ENCODE data around the gene OR5H14. TPM values are rescaled to one million over a fixed set of nuclear protein-coding genes. Genes with fewer than 3 reads are reported as not detected.

The OR5H14 gene
- total RNA-seq, result under 1 TPM in 1 of 6 experiments, not detected in 5; 0.02 TPM
- long read RNA-seq, result 0 reads

DNA sequence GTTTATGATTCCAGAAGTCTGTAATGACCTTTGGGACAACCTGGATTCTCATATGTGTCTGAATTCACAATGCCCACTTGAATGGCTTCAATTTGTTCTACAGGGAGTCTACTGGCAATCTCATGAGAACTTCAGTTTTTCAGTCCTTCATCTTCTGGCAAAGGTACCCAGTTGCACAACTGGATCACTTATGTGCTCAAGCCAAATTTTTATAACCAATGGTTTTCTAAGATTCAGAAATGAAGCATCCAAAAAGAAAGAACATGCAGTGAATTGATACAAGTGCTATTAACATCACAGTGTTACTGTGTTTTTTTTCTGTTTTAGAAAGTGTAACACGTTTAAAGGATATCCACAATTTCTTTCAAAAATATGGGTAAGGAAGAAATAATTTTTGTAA, at the start of gene OR5H14:
TSS of gene OR5H14 (plus strand) at position 301 of the 400 bp plus-strand sequence. CDS start 1,907 bp downstream, outside the sequence.
- Histone ChIP-seq H3K27ac (no peak within 1 kb of the TSS), H3K36me3 (no peaks in the 10 kb centered on the region), H3K4me3 (no peak within 1 kb of the TSS), H3K27me3 (no peaks in the 10 kb centered on the region), H3K9me3 (no peaks in the 10 kb centered on the region), H3K4me1 (no peaks in the 10 kb centered on the region)
- TF ChIP-seq POLR2A (IDR thresholded peaks at IDR 0.05), result no peak
- TF ChIP-seq, protein P1, sequence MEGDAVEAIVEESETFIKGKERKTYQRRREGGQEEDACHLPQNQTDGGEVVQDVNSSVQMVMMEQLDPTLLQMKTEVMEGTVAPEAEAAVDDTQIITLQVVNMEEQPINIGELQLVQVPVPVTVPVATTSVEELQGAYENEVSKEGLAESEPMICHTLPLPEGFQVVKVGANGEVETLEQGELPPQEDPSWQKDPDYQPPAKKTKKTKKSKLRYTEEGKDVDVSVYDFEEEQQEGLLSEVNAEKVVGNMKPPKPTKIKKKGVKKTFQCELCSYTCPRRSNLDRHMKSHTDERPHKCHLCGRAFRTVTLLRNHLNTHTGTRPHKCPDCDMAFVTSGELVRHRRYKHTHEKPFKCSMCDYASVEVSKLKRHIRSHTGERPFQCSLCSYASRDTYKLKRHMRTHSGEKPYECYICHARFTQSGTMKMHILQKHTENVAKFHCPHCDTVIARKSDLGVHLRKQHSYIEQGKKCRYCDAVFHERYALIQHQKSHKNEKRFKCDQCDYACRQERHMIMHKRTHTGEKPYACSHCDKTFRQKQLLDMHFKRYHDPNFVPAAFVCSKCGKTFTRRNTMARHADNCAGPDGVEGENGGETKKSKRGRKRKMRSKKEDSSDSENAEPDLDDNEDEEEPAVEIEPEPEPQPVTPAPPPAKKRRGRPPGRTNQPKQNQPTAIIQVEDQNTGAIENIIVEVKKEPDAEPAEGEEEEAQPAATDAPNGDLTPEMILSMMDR (IDR thresholded peaks at IDR 0.05), result no peak
- ATAC-seq, result no peak
- 28% methylated on average over 1 of the region's 1 CpG for WGBS (ENCODE audit: insufficient coverage, low coverage, low lambda C conversion rate, missing lambda C conversion rate)
- DNase-seq, result no peak
- intact Hi-C loops (cut with DNase I), result no loop called here

DNA sequence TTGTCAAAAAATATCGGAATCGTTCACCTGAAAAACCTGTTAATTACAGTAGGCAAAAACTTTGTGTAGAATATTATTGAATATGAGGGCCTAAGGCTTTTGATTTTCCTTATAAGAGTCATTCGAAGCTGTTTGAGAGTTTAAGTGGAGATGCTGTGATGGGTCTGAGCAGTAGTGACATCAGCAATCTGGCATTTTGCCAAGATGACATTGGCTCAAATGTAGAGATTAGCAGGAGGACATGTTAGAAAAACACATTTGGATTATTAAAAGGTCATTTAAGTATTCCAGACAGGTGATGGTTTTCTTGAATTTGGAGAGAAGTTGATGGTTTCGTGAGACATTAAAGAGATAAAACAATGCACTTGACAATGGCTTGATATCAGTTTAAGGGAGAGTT, 47.4 kb upstream of the OR5H14 start:
- Histone ChIP-seq H3K4me1 (no peaks in the 10 kb centered on the region), H3K4me3 (no peak overlapping the region), H3K27ac (no peak overlapping the region), H3K9me3 (peaks cover 0 to 3% (median 0%) of the 10 kb centered on the region in 4 donors), H3K36me3 (no peaks in the 10 kb centered on the region), H3K27me3 (no peaks in the 10 kb centered on the region)
- WGBS (ENCODE audit: insufficient coverage, low coverage, low lambda C conversion rate, missing lambda C conversion rate), result 50% methylated on average over 4 of the region's 4 CpGs
- intact Hi-C loops (cut with DNase I), result no loop called here
- ATAC-seq (no peak), DNase-seq (no peak)
- TF ChIP-seq POLR2A (IDR thresholded peaks at IDR 0.05), result no peak
- TF ChIP-seq, protein P1 (IDR thresholded peaks at IDR 0.05), result no peak

DNA sequence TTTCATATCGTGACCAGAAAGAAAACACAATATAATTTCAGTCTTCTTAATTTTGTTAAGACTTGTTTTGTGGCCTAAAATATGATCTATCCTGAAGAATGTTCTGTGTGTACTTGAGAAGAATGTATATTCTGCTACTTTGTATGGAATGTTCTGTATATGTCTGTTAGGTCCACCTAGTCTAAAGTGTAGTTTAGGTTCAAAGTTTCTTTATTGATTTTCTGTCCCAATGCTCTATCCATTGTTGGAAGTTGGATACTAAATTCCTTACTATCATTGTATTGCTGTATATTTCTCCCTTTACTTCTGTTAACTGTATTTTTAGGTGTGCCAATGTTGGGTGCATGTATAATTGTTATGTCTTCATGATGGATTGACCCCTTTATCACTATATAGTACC, 39.1 kb upstream of the OR5H14 start:
- Histone ChIP-seq H3K4me1 (no peaks in the 10 kb centered on the region), H3K36me3 (no peaks in the 10 kb centered on the region), H3K9me3 (peaks cover 0 to 3% (median 0%) of the 10 kb centered on the region in 4 donors), H3K4me3 (no peak overlapping the region), H3K27ac (no peak overlapping the region), H3K27me3 (no peaks in the 10 kb centered on the region)
- intact Hi-C loops (cut with DNase I), result no loop called here
- no peak for ATAC-seq
- 15% methylated on average over 1 of the region's 1 CpG for WGBS (ENCODE audit: insufficient coverage, low coverage, low lambda C conversion rate, missing lambda C conversion rate)
- DNase-seq, result no peak
- TF ChIP-seq POLR2A (IDR thresholded peaks at IDR 0.05), result no peak
- TF ChIP-seq, protein P1 (IDR thresholded peaks at IDR 0.05), result no peak

DNA sequence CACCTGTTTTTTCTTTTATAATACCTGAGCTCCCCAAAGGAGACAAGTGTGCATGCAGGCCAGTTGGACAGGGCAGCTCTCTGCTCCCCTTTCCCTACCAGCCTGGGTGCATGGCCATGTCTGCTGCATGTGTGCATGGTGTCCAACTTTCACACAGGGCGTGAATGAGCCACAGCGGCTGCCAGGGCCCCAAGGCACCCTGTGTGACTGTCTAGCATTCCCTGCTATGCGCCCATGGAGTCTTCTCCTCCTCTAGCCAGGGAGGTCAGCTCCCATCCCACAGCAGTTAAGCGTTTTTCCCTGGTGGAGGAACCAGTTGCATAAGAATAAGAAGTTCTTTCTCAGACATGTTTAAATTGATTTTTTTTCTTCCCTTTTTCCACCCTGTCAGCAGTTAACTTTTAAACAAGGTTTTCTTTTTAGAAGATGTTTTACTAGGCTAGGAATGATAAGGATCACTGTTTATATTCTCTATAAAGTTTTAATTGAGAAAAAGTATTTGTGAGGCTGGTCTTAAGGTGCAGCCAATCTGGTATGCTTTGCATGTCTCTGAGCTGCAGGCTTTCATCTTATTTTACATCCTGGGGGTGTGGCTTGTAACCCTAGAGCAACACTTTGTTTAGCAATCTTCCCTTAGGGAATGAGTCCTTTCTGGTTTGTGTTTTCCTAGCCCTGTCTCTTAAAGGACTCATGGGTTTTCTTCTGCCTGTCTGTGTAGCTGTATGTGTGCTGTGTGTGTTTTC, 37.3 kb upstream of the OR5H14 start:
- H3K4me3 ChIP-seq, result no peak overlapping the region
- H3K27ac ChIP-seq, result no peak overlapping the region
- no peaks in the 10 kb centered on the region for H3K4me1 ChIP-seq
- H3K27me3 ChIP-seq, result no peaks in the 10 kb centered on the region
- ATAC-seq, result no peak
- H3K9me3 ChIP-seq, result peaks cover 0 to 3% (median 0%) of the 10 kb centered on the region in 4 donors
- peak in 1 of 3 donors; percentile 37 for DNase-seq
- no peaks in the 10 kb centered on the region for H3K36me3 ChIP-seq
- 59% methylated on average over 2 of the region's 4 CpGs for WGBS (ENCODE audit: insufficient coverage, low coverage, low lambda C conversion rate, missing lambda C conversion rate)
- intact Hi-C loops (cut with DNase I), result no loop called here
- TF ChIP-seq, protein P1 (IDR thresholded peaks at IDR 0.05), result no peak
- TF ChIP-seq POLR2A (IDR thresholded peaks at IDR 0.05), result no peak
